PFSK-1 (cell line): ENCODE data around the gene TPRX1.

Experiments
- FOXP2 ChIP-seq: optimal IDR thresholded peaks from 2 replicates; pipeline ENCODE3; 2011; ENCODE audit warnings: borderline replicate concordance, control low read depth, inconsistent platforms; ENCODE audit not compliant: insufficient read depth; ENCODE audit errors: extremely low read length, extremely low read depth
- POLR2AphosphoS5 ChIP-seq: IDR thresholded peaks from 2 replicates; pipeline ENCODE4 v1.6.1; 2012; ENCODE audit warnings: low read depth, mild to moderate bottlenecking, control low read depth, low read length, moderate library complexity
- REST ChIP-seq, 2 experiments: IDR thresholded peaks; 2 replicates each; pipeline versions ENCODE4 v1.6.1 to v1.8.0; 2011 to 2012; ENCODE audit warnings: low read depth in 2 of 2, low read length in 2 of 2, control low read depth in 1 of 2, inconsistent platforms in 1 of 2, mild to moderate bottlenecking in 1 of 2, moderate library complexity in 1 of 2; ENCODE audit not compliant: insufficient read depth in 1 of 2
- SIN3A ChIP-seq: IDR thresholded peaks from 2 replicates; pipeline ENCODE4 v1.6.1; 2012; ENCODE audit warnings: mild to moderate bottlenecking, low read length, moderate library complexity, borderline replicate concordance; ENCODE audit not compliant: insufficient read depth
- TAF1 ChIP-seq: IDR thresholded peaks from 2 replicates; pipeline ENCODE4 v1.6.1; 2012; ENCODE audit warnings: low read length, control low read depth, borderline replicate concordance; ENCODE audit not compliant: insufficient read depth

The TPRX1 gene

GRCh38 chr19:47757617-47758442, 46.5 kb downstream of the TPRX1 start:
- TF ChIP-seq FOXP2: no peak
- TF ChIP-seq POLR2AphosphoS5: no peak
- no peak for TF ChIP-seq TAF1
- TF ChIP-seq SIN3A: no peak
- no peak for TF ChIP-seq REST (IDR thresholded peaks at IDR 0.05; ENCODE audit: insufficient read depth in 1 of 2, low read depth in 2 of 2, low read length in 2 of 2)

GRCh38 chr19:47756953-47757608, 47.3 kb downstream of the TPRX1 start:
- no peak for TF ChIP-seq SIN3A

GRCh38 chr19:47756627-47756929, 47.8 kb downstream of the TPRX1 start:
- no peak for TF ChIP-seq TAF1

GRCh38 chr19:47755762-47756626, 48.4 kb downstream of the TPRX1 start:
- TF ChIP-seq TAF1: no peak
- no peak for TF ChIP-seq POLR2AphosphoS5
- TF ChIP-seq SIN3A: no peak
- TF ChIP-seq REST (IDR thresholded peaks at IDR 0.05; ENCODE audit: insufficient read depth in 1 of 2, low read depth in 2 of 2, low read length in 2 of 2): no peak
- TF ChIP-seq FOXP2: no peak

GRCh38 chr19:47755065-47755761, 49.1 kb downstream of the TPRX1 start:
- TF ChIP-seq SIN3A (no peak), POLR2AphosphoS5 (no peak), REST (IDR thresholded peaks at IDR 0.05; ENCODE audit: insufficient read depth in 1 of 2, low read depth in 2 of 2, low read length in 2 of 2) (no peak), TAF1 (no peak), FOXP2 (no peak)

- no peak for TF ChIP-seq FOXP2
These were observed 49.9 kb downstream of the TPRX1 start for GRCh38 chr19:47754206-47755064.
